ENCODE measurements around the gene FTCD.

DNA sequence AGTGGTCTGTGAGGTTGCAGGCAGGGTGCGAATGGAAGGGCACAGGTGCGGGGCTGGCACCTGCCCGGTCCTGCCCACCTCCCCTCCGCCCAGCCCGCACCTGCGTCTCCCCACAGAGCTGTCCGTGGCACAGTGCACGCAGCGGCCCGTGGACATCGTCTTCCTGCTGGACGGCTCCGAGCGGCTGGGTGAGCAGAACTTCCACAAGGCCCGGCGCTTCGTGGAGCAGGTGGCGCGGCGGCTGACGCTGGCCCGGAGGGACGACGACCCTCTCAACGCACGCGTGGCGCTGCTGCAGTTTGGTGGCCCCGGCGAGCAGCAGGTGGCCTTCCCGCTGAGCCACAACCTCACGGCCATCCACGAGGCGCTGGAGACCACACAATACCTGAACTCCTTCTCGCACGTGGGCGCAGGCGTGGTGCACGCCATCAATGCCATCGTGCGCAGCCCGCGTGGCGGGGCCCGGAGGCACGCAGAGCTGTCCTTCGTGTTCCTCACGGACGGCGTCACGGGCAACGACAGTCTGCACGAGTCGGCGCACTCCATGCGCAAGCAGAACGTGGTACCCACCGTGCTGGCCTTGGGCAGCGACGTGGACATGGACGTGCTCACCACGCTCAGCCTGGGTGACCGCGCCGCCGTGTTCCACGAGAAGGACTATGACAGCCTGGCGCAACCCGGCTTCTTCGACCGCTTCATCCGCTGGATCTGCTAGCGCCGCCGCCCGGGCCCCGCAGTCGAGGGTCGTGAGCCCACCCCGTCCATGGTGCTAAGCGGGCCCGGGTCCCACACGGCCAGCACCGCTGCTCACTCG, 23.3 kb downstream of the FTCD start:
- TF ChIP-seq POLR2A (IDR thresholded peaks at IDR 0.05; ENCODE audit: low read depth, low read length): no peak
- TF ChIP-seq, protein P1, sequence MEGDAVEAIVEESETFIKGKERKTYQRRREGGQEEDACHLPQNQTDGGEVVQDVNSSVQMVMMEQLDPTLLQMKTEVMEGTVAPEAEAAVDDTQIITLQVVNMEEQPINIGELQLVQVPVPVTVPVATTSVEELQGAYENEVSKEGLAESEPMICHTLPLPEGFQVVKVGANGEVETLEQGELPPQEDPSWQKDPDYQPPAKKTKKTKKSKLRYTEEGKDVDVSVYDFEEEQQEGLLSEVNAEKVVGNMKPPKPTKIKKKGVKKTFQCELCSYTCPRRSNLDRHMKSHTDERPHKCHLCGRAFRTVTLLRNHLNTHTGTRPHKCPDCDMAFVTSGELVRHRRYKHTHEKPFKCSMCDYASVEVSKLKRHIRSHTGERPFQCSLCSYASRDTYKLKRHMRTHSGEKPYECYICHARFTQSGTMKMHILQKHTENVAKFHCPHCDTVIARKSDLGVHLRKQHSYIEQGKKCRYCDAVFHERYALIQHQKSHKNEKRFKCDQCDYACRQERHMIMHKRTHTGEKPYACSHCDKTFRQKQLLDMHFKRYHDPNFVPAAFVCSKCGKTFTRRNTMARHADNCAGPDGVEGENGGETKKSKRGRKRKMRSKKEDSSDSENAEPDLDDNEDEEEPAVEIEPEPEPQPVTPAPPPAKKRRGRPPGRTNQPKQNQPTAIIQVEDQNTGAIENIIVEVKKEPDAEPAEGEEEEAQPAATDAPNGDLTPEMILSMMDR (conservative IDR thresholded peaks at IDR 0.05; ENCODE audit: low read depth, low read length): no peak
